HG02678 (cell line): ENCODE results near the gene CACNA2D4.

Source experiments
- ATAC-seq: cut with Tn5 transposase; IDR thresholded peaks from one replicate; pipeline ENCODE4 v1.9.1; 2021; ENCODE audit warnings: mild to moderate bottlenecking, moderate library complexity; ENCODE audit not compliant: unreplicated experiment

CACNA2D4 gene

GRCh38 chr12:1873531-1874510 is 44.6 kb downstream of the CACNA2D4 start:
- ATAC-seq, result no peak

- no peak for ATAC-seq
Observed at GRCh38 chr12:1872448-1872847, 46.0 kb downstream of the CACNA2D4 start.

- ATAC-seq, result no peak
Observed at GRCh38 chr12:1872001-1872400, 46.5 kb downstream of the CACNA2D4 start.

DNA sequence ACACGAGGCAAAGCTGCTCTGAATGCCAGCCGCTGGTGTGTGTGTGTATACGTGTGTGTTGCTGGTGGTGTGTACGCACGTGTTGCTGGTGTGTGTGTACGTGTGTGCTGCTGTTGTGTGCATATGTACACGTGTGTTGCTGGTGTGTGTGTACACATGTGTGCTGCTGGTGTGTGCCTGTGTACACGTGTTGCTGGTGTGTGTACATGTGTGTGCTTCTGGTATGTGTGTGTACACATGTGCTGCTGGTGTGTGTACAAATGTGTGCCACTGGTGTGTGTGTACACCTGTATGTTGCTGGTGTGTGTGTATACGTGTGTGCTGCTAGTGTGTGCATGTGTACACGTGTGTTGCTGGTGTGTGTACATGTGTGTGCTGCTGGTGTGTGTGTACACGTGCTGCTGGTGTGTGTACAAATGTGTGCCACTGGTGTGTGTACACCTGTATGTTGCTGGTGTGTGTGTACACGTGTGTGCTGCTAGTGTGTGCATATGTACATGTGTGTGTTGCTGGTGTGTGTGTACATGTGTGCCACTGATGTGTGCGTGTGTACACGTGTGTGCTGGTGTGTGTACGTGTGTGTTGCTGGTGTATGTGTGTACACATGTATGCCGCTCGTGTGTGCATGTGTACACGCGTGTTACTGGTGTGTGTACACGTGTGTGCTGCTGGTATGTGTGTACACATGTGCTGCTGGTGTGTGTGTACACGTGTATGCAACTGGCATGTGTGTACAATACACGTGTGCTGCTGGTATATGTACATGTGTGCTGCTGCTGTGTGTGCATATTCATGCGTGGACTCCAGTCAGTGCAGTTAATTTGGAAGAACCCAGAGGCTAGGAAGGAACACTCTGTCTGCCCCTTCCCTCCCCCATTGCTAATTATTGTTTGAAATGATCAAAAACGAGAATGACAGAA is 47.2 kb downstream of the CACNA2D4 start:
- no peak for ATAC-seq

DNA sequence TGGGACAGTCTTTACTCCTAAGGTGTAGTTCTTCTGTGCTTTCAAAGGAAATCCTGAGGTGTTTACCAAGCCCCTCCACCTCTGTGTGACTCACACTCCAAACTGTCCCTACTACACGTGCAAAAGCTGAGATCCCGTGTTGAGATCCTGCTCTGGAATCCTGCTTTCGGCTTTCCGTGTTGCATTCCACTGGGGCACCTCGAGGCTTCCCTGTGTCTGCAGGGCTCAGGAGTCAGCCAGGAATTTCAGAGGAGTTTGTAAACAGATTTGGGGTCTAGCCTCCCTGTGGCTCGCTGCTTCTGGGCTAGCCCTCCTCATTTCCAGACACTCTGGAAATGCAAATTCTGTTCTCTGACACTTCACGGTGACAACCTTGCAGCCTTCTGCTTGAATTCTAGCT is 48.4 kb downstream of the CACNA2D4 start:
- ATAC-seq, result no peak

- ATAC-seq, result no peak
Observed at GRCh38 chr12:1869145-1869544, 49.3 kb downstream of the CACNA2D4 start.

DNA sequence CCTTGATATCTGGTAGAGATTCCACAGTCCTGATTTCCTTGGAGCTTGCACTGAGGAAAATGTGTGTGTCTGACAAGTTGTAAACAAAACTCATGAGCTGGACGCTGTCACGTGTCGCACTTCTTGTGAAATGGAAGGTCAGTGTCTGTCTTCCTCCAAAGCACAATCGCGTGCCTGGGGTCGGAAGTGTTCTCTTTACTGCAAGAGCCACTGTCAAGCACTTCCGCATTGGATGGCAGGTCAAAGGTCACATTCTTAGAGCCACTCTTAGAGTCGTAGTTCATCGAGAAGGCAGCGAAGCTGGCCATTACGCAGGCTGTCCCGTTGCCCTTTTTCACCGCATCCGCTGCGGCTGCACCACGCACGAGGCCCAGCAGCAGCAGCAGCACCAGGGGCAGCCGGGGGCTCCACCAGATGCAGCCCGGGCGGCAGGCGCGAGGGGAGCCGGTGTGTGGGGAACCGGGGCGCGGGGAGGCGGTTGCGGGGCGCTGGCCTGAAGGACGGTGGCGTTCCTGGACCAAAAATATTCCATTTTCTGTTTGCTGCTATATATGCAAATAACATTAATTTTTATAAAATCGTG is 53.1 kb downstream of the CACNA2D4 start:
- ATAC-seq, result no peak

GRCh38 chr12:1864867-1865266 is 53.6 kb downstream of the CACNA2D4 start:
- no peak for ATAC-seq

DNA sequence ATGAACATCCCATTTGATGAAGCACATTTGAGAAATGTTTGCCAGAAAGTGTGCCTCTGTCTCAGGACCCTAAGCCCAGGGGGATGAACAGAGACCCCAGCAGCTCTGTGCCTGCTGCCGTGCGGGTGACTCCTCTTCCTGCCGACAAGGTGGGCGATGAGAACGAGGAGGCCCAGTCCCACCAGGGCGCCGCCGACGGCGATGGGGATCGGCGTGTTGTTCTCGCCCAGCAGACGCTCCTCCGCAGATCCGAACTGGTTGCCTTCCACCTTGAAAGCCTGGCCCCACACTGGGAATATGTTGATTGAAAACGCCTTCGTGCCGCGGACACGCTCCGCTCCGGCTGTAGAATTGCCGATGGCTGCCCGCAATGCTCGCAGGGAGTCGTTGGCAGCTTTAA is 54.0 kb downstream of the CACNA2D4 start:
- ATAC-seq, result no peak

- ATAC-seq, result no peak
Observed at GRCh38 chr12:1863823-1864222, 54.6 kb downstream of the CACNA2D4 start.

- ATAC-seq, result no peak
Observed at GRCh38 chr12:1862973-1863372, 55.5 kb downstream of the CACNA2D4 start.

DNA sequence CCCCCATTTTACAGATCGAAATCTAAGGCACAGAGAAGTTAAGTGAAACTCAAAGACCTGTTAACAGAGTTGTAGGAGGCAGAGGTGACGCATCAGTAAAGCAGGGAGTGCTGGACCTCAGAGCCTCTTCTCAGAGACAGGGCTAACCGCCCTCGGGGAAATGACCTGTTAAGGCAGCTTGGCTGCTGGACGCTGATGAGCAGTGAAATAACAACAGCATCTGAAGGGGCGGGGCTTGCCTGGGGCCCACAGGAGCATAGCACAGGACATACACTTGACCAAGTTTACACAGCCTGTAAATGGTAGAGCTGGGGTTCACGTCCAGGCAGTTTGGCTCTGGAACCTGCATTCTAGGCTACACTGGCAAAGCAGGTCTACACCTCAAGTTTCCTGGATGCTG is 58.8 kb downstream of the CACNA2D4 start:
- no peak for ATAC-seq

DNA sequence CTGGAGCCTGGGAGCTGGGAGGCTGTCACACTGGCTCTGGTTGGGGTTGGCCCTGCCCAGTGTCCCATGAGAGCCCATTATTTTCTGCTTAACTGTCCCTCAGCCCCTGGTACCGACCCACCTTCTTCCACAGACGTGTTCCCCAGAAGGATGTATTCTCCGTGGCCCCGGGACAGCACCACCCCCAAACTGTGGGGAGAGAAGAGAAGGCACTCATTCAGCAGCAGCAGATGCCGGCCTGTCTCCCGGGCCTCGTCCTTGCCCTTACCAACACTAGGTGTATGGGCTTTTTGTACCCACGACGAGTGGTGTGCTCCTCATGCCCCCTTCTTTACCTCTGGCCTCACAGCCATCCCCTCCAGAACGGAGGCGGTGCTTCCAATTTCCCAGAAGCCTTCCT is 60.0 kb downstream of the CACNA2D4 start:
- no peak for ATAC-seq

GRCh38 chr12:1857821-1858220 is 60.6 kb downstream of the CACNA2D4 start:
- no peak for ATAC-seq

GRCh38 chr12:1857086-1857485 is 61.4 kb downstream of the CACNA2D4 start:
- ATAC-seq, result no peak

- ATAC-seq, result no peak
Observed at GRCh38 chr12:1855241-1855640, 63.2 kb downstream of the CACNA2D4 start.

DNA sequence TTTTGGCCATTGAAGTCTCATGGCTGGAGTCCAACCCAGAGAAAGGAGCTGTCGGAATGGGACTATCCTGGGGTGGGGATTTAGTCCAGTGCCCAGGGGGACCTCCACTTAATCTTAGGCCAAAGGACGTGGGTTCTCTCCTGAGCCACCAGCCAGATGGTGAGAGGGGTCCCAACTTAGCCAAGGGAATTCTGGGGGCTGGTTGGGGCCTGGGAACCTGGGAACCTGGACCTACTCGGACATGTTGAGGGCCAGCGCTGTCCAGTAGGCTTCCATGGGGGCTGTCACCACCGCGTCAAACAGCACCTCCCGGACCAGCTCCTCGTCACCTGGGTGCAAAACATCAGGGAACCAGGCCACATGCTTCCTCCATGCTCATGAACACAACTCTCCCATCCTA is 64.7 kb downstream of the CACNA2D4 start:
- no peak for ATAC-seq

DNA sequence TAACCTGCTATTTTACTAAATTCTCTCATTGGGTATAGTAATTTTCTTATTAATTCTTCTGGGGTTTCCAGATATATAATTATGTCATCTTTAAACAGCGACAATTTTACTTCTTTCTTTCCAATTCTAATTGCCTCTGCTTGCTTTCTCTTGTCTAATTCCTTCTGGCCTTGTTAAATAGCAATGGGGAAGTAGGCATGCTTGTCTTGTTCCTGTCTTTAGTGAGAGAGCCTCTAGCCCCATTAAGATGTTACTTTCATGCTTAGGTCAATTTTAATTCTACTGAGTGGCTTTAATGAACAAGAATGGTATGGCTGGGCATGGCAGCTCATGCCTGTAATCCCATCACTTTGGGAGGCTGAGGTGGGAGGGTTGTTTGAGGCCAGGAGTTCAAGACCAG is 66.4 kb downstream of the CACNA2D4 start:
- ATAC-seq, result no peak

DNA sequence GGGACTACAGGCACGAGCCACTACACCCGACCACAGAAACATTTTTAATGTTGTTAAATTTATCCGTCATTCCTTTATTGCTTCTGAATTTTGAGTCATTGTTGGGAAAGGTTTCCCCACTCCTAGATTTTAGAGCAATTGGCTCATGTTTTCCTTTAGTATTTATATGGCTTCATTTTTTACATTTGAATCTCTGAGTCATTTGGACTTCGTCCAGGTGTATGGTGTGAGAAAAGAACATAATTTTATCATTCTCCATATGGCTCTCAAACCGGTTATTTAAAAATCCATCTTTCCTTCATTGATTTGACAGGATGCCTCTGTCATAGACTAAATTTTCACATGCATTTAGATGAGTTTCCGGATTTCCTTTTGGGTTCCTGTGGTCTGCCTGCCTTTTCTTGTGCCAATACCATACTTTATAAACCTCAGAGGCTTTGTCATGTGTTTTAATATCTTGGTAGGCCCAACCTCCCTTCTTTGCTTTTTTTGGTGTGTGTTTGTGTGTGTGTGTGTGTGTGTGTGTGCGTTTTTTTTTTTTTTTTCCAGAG is 67.2 kb downstream of the CACNA2D4 start:
- no peak for ATAC-seq

- no peak for ATAC-seq
Observed at GRCh38 chr12:1848745-1849144, 69.7 kb downstream of the CACNA2D4 start.

DNA sequence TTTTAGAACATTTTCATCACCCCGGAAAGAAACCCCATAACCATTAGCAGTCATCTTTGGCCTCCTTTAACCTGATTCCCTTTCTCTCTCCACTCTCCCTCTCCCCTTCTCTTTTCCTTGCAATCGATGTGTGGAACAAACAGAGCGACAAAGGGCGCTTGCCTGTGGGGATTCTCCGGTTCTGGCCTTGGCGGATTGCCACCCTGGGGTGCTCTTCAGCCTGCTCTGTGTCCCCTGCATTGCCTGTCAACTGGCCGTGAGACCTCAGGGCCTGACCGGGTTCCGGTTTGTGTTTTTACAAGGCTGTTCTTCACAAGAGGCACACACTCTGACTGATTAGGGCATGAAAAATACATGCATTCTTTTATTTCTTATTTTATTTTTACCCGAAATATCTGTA is 70.3 kb downstream of the CACNA2D4 start:
- ATAC-seq, result no peak
